ENCODE measurements around the gene DBP.

Gene DBP

DNA sequence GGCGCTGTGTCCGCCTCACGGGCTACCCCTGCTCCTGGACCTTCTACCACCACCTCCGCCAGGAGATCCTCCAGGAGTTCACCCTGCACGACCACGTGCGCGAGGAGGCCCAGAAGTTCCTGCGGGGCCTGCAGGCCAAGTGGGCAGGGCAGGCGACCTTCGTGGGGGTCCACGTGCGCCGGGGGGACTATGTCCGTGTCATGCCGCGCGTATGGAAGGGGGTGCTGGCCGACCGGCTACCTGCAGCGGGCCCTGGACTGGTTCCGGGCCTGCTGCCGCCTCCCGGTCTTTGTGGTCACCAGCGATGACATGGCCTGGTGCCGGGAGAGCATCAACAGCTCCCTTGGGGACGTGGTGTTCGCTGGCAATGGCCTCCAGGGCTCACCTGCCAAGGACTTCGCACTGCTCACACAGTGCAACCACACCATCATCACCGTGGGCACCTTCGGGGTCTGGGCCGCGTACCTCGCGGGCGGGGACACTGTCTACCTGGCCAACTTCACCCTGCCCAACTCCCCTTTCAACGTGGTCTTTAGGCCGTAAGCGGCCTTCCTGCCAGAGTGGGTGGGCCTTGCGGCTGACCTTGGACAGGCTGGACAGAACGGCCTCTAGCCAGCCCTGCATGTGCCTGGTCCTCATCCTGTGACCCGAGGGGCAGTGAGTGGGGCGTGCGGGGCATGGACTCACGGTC, 43.4 kb upstream of the DBP start:
- TF ChIP-seq TCF12 (IDR thresholded peaks at IDR 0.05; ENCODE audit: low read depth): no peak
- no peak for TF ChIP-seq ZBTB7A (IDR thresholded peaks at IDR 0.05; ENCODE audit: low read depth)
- no peak for TF ChIP-seq EGR1 (IDR thresholded peaks at IDR 0.05)
- TF ChIP-seq TEAD4 (IDR thresholded peaks at IDR 0.05): no peak
- TF ChIP-seq, protein P1, sequence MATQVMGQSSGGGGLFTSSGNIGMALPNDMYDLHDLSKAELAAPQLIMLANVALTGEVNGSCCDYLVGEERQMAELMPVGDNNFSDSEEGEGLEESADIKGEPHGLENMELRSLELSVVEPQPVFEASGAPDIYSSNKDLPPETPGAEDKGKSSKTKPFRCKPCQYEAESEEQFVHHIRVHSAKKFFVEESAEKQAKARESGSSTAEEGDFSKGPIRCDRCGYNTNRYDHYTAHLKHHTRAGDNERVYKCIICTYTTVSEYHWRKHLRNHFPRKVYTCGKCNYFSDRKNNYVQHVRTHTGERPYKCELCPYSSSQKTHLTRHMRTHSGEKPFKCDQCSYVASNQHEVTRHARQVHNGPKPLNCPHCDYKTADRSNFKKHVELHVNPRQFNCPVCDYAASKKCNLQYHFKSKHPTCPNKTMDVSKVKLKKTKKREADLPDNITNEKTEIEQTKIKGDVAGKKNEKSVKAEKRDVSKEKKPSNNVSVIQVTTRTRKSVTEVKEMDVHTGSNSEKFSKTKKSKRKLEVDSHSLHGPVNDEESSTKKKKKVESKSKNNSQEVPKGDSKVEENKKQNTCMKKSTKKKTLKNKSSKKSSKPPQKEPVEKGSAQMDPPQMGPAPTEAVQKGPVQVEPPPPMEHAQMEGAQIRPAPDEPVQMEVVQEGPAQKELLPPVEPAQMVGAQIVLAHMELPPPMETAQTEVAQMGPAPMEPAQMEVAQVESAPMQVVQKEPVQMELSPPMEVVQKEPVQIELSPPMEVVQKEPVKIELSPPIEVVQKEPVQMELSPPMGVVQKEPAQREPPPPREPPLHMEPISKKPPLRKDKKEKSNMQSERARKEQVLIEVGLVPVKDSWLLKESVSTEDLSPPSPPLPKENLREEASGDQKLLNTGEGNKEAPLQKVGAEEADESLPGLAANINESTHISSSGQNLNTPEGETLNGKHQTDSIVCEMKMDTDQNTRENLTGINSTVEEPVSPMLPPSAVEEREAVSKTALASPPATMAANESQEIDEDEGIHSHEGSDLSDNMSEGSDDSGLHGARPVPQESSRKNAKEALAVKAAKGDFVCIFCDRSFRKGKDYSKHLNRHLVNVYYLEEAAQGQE (IDR thresholded peaks at IDR 0.05; ENCODE audit: low read depth): no peak
- no peak for TF ChIP-seq CEBPB (IDR thresholded peaks at IDR 0.05)
- TF ChIP-seq FOXM1 (IDR thresholded peaks at IDR 0.05; ENCODE audit: borderline replicate concordance, low read depth): no peak
- no peak for TF ChIP-seq CREB1 (IDR thresholded peaks at IDR 0.05; ENCODE audit: low read depth)
- TF ChIP-seq TAF1 (IDR thresholded peaks at IDR 0.05; ENCODE audit: low read depth): no peak
- TF ChIP-seq YY1 (IDR thresholded peaks at IDR 0.05; ENCODE audit: low read depth): no peak
- TF ChIP-seq, protein P2, sequence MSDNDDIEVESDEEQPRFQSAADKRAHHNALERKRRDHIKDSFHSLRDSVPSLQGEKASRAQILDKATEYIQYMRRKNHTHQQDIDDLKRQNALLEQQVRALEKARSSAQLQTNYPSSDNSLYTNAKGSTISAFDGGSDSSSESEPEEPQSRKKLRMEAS (IDR thresholded peaks at IDR 0.05): no peak

DNA sequence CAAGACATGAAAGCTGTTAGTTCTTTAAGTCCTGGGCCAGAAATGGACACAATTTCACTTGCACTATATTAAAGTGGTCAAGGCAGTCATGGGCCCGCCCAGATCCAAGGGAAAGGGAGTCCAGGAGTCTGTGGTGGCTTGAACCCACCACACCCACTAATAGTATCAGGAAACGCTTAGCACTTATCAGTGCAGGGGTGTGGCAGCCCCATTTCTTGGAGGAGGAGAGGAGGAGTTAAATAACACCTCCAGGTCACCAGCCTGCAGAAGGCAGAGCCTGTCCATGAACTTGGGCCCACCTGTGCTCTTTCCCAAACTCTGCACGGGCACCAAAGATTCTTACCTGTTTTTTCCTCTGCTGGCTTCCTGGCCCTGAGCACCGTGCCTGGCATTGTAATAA, 41.0 kb upstream of the DBP start:
- TF ChIP-seq, protein P3, sequence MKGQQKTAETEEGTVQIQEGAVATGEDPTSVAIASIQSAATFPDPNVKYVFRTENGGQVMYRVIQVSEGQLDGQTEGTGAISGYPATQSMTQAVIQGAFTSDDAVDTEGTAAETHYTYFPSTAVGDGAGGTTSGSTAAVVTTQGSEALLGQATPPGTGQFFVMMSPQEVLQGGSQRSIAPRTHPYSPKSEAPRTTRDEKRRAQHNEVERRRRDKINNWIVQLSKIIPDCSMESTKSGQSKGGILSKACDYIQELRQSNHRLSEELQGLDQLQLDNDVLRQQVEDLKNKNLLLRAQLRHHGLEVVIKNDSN (IDR thresholded peaks at IDR 0.05): no peak
- TF ChIP-seq, protein P2 (IDR thresholded peaks at IDR 0.05): no peak
- TF ChIP-seq EP300 (IDR thresholded peaks at IDR 0.05; ENCODE audit: borderline replicate concordance): no peak
- TF ChIP-seq RAD21 (IDR thresholded peaks at IDR 0.05; ENCODE audit: low read depth): no peak
- no peak for TF ChIP-seq TAF1 (IDR thresholded peaks at IDR 0.05; ENCODE audit: low read depth)
- no peak for TF ChIP-seq CEBPB (IDR thresholded peaks at IDR 0.05)

DNA sequence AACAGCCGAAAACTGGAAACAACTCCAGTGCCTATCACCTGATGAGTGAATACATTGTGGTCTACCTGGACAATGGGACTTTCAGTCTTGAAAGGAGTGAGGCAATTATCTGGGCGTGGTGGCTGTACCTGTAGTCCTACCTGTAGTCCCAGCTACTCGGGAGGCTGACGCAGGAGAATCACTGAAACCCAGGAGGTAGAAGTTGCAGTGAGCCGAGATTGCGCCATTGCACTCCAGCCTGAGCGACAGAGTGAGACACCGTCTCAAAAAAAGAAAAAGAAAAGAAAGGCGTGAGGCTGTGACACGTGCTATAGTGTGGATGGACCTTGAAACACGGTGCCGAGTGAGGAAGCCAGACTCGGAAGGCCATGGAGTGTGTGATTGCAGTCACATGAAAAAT, 39.7 kb upstream of the DBP start:
- TF ChIP-seq CREB1 (IDR thresholded peaks at IDR 0.05; ENCODE audit: low read depth) (no peak), TAF1 (IDR thresholded peaks at IDR 0.05; ENCODE audit: low read depth) (no peak), CEBPB (IDR thresholded peaks at IDR 0.05) (no peak), YY1 (IDR thresholded peaks at IDR 0.05; ENCODE audit: low read depth) (no peak), FOXM1 (IDR thresholded peaks at IDR 0.05; ENCODE audit: borderline replicate concordance, low read depth) (no peak), ZBTB7A (IDR thresholded peaks at IDR 0.05; ENCODE audit: low read depth) (no peak)
- TF ChIP-seq, protein P1 (IDR thresholded peaks at IDR 0.05; ENCODE audit: low read depth): no peak
- TF ChIP-seq, protein P3 (IDR thresholded peaks at IDR 0.05): no peak

DNA sequence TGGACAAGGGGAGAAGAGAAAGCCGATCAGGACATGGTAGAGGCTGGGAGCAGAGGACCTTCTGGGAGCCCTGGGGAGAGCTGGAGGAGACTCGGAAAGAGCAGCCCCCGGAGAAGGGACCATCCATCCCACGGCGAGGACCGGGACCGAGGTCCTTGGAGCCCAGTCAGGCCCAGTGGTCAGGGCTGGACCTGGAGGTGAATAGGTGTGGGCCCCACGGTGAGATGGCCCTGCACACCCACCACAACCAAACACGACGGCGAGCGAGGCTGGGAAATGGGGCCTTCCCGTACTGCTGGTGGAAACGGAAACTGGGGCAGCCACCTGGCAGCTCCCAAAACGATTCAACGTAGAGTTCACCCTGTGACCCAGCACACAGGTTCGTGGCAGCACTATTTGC, 39.3 kb upstream of the DBP start:
- TF ChIP-seq CEBPB (IDR thresholded peaks at IDR 0.05) (no peak), EGR1 (IDR thresholded peaks at IDR 0.05) (no peak), NFIC (IDR thresholded peaks at IDR 0.05) (no peak), ZBTB7A (IDR thresholded peaks at IDR 0.05; ENCODE audit: low read depth) (no peak)
- TF ChIP-seq, protein P1 (IDR thresholded peaks at IDR 0.05; ENCODE audit: low read depth): no peak

Measured in Ishikawa (cell line).